Sigmoid colon (tissue), 3 donors: ENCODE results near the gene BRAP.

Experiments
- POLR2A ChIP-seq, 2 donors: fragments of 450-650 bp; IDR thresholded peaks; one replicate each; pipeline ENCODE4 v1.6.1; 2016; ENCODE audit warnings: antibody characterized with exemption in 2 of 2, mild to moderate bottlenecking in 2 of 2, moderate library complexity in 2 of 2
- TF ChIP-seq, protein P1 (sequence below), 4 experiments: fragments of 450-650 bp in 3 of 4; fragments of 200-600 bp in 1 of 4; IDR thresholded peaks; one replicate each; pipeline ENCODE4 v1.5.1; 2016 to 2019; ENCODE audit warnings: antibody characterized with exemption in 4 of 4, mild to moderate bottlenecking in 3 of 4, moderate library complexity in 2 of 4

DNA sequence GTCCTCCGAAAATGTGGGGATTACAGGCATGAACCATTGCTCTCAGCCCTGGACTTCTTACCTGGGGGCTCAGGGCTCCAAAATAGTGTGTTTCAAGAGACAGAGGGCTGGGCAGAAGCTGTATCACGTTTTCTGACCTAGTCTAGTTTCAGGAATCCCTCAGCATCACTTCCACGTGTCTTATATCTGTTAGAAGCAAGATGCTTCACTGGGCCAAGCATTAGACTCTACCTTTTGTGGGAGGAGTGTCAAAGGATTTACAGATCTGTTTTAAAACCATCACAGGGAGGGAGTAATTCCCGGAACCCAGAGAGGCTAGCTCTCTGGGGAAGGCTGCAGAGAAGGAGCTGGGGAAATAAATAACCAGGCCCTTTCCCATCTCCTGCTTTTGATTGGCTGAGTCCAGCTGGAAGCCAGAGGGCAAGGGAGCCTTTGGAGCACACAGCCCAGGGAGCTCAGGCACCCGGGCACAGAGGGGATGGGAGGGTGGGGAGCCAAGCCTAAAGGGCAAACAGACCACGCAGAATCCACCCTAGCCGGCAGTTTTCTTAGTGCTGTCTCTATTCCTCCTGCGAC is 47.7 kb upstream of the BRAP start:
- no peak for TF ChIP-seq POLR2A (IDR thresholded peaks at IDR 0.05)
- TF ChIP-seq, protein P1, sequence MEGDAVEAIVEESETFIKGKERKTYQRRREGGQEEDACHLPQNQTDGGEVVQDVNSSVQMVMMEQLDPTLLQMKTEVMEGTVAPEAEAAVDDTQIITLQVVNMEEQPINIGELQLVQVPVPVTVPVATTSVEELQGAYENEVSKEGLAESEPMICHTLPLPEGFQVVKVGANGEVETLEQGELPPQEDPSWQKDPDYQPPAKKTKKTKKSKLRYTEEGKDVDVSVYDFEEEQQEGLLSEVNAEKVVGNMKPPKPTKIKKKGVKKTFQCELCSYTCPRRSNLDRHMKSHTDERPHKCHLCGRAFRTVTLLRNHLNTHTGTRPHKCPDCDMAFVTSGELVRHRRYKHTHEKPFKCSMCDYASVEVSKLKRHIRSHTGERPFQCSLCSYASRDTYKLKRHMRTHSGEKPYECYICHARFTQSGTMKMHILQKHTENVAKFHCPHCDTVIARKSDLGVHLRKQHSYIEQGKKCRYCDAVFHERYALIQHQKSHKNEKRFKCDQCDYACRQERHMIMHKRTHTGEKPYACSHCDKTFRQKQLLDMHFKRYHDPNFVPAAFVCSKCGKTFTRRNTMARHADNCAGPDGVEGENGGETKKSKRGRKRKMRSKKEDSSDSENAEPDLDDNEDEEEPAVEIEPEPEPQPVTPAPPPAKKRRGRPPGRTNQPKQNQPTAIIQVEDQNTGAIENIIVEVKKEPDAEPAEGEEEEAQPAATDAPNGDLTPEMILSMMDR (IDR thresholded peaks at IDR 0.05): no peak
